ENCODE results near the gene RSRC1. TPM values are rescaled to one million over a fixed set of nuclear protein-coding genes. Genes with fewer than 3 reads are reported as not detected.

Gene RSRC1
- total RNA-seq, 4 donors from 2014 or later = 23.5 to 31.8 (median 26.6) TPM

DNA sequence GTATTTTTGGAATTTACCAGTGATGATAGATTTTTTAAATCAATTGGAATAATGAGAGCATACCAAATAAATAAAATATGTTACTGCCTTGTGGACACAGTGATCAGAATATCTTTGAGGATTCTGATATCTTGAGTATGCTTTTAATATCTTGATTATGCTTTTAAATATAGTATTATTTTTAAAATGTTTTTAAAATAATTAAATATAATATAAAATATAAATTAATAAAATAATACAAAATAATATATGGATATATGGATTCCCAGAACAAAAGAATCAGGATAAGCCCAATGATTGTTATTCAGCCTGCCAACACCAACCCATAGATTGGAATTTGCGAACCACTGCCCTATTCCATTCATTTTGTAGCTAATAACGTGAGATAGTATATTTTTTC is 369.2 kb downstream of the RSRC1 start:
- DNase-seq (ENCODE audit: low spot score in 2 of 2) = no peak
- WGBS, 2 donors = 96 to 98% methylated on average over 2 of the region's 2 CpGs
- intact Hi-C loops (cut with DNase I; ENCODE audit: low total_unique reads) = no loop called here
- TF ChIP-seq, protein P1, sequence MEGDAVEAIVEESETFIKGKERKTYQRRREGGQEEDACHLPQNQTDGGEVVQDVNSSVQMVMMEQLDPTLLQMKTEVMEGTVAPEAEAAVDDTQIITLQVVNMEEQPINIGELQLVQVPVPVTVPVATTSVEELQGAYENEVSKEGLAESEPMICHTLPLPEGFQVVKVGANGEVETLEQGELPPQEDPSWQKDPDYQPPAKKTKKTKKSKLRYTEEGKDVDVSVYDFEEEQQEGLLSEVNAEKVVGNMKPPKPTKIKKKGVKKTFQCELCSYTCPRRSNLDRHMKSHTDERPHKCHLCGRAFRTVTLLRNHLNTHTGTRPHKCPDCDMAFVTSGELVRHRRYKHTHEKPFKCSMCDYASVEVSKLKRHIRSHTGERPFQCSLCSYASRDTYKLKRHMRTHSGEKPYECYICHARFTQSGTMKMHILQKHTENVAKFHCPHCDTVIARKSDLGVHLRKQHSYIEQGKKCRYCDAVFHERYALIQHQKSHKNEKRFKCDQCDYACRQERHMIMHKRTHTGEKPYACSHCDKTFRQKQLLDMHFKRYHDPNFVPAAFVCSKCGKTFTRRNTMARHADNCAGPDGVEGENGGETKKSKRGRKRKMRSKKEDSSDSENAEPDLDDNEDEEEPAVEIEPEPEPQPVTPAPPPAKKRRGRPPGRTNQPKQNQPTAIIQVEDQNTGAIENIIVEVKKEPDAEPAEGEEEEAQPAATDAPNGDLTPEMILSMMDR (IDR thresholded peaks at IDR 0.05) = no peak
- no peak for TF ChIP-seq POLR2A (IDR thresholded peaks at IDR 0.05)
- no peak overlapping the region for H3K4me3 ChIP-seq (ENCODE audit: low read depth, poor library complexity, severe bottlenecking)

DNA sequence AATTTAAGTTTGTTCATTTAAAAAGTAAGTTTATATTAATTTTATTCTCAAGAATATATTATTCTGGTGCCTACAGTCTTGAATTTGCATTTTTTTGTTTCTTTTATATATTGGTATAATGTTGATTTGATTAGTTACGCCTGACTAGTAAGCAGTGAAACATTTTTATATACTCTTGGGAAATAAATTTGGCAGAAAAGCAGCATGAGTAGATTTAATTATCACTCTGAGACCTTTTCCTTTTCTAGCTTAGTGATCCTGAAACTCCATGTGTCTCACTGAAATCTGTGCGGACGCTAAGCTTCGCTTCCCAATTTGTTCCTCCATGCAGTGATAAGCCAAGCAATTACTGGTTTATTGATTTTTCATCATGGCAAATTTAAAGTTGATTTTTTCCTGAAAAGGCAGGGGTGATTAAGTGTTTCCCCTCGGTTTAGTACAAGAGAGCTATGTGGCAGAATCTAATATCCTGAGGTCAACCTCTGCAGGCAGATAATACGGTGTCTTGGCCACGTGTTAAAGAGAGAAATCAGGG is 373.9 kb downstream of the RSRC1 start:
- no peak for TF ChIP-seq POLR2A (IDR thresholded peaks at IDR 0.05)
- TF ChIP-seq, protein P1 (IDR thresholded peaks at IDR 0.05) = no peak
- intact Hi-C loops (cut with DNase I; ENCODE audit: low total_unique reads) = no loop called here
- no peak overlapping the region for H3K4me3 ChIP-seq (ENCODE audit: low read depth, poor library complexity, severe bottlenecking)
- 78 to 83% methylated on average over 7 of the region's 7 CpGs for WGBS, 2 donors
- DNase-seq (ENCODE audit: low spot score in 2 of 2) = no peak

DNA sequence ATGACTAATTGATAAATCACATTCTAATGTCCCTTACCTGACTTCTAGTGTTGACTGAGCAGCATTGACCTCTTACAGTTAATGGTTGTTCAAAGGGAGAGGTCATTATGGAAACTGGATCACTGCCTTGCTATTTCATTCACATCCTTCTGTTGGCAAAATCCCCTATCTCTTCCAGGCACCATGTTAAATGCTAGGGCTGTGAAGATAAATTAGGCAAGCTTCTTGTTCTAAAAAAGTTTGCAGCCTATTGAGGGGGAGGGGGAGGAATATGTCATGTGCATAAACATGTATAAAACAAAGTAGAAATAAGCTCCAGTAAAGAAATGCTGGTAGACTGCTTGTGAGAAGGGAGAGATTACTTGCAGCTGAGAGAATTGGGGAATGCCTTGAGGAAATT is 376.3 kb downstream of the RSRC1 start:
- TF ChIP-seq POLR2A (IDR thresholded peaks at IDR 0.05) = no peak
- TF ChIP-seq, protein P1 (IDR thresholded peaks at IDR 0.05) = no peak
- DNase-seq (ENCODE audit: low spot score in 2 of 2) = no peak
- H3K4me3 ChIP-seq (ENCODE audit: low read depth, poor library complexity, severe bottlenecking) = no peak overlapping the region
- intact Hi-C loops (cut with DNase I; ENCODE audit: low total_unique reads) = no loop called here

DNA sequence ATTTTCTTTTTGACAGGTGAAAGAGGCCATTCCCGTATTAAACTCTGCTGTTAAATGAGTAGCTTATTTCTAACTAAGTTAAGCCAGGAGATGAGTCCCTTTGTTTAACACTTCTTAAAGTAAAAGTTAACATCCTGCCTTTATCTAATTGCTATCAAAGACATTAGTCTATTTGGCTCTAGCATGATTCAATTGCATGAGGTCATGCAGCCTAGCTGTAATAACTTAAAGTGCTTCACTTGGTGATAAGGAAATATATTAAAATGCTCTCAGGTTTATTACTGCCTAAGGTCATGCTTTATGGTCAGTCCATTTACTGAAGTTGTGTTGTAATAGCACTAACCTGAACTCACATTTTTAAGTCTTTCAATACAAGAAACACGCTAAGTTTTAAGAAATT is 378.8 kb downstream of the RSRC1 start:
- intact Hi-C loops (cut with DNase I; ENCODE audit: low total_unique reads) = no loop called here
- 48 to 50% methylated on average over 2 of the region's 2 CpGs for WGBS, 2 donors
- H3K4me3 ChIP-seq (ENCODE audit: low read depth, poor library complexity, severe bottlenecking) = no peak overlapping the region
- TF ChIP-seq POLR2A (IDR thresholded peaks at IDR 0.05) = no peak
- TF ChIP-seq, protein P1 (IDR thresholded peaks at IDR 0.05) = no peak
- no peak for DNase-seq (ENCODE audit: low spot score in 2 of 2)

DNA sequence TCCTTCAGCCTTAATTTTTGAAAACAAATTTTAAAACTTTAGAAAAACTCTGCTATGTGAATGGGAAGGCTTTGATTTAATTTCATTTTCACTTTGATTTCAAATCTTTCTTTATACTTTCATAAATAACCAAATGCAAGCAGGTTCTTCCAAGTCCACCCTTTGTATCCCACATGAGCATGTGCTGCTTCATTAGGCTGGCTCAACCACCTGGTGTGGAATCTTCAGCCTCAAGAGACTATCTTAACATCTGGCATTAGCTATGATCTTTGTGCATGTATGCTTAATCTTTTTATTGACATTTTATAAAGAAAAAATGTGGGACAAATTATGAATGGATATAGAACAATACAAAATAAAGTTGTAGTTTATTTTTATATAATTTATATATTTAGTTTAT is 379.3 kb downstream of the RSRC1 start:
- no peak for TF ChIP-seq POLR2A (IDR thresholded peaks at IDR 0.05)
- TF ChIP-seq, protein P1 (IDR thresholded peaks at IDR 0.05) = no peak
- intact Hi-C loops (cut with DNase I; ENCODE audit: low total_unique reads) = no loop called here

DNA sequence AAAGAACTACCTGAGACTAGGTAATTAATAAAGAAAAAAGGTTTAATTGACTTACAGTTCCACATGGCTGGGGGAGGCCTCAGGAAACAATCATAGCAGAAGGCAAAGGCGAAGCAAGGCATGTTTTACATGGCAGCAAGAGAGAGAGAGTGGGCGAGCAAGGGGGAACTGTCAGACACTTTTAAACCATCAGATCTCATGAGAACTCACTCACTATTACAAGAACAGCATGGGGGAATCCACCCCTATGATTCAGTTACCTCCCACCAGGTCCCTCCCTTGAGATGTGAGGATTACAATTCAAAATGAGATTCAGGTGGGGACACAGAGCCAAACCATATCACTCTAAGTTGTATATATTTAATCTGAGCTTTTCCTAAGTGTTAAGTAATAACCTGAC is 382.1 kb downstream of the RSRC1 start:
- intact Hi-C loops (cut with DNase I; ENCODE audit: low total_unique reads) = no loop called here

More for the DNA sequence above, 379.3 kb downstream of the RSRC1 start:
- DNase-seq (ENCODE audit: low spot score in 2 of 2) = no peak
- no peak overlapping the region for H3K4me3 ChIP-seq (ENCODE audit: low read depth, poor library complexity, severe bottlenecking)

More for the DNA sequence above, 382.1 kb downstream of the RSRC1 start:
- no peak overlapping the region for H3K4me3 ChIP-seq (ENCODE audit: low read depth, poor library complexity, severe bottlenecking)
- TF ChIP-seq POLR2A (IDR thresholded peaks at IDR 0.05) = no peak
- TF ChIP-seq, protein P1 (IDR thresholded peaks at IDR 0.05) = no peak
- 93 to 97% methylated on average over 2 of the region's 2 CpGs for WGBS, 2 donors
- DNase-seq (ENCODE audit: low spot score in 2 of 2) = no peak
